ENCODE results near the gene TRIM63. TPM values are rescaled to one million over a fixed set of nuclear protein-coding genes. Genes with fewer than 3 reads are reported as not detected.

TRIM63 gene
- total RNA-seq, 1 donor from 2014 or later, result not detected

Other genes with a start within 250 kb of the TRIM63 start
- 30.0 and 31.9 TPM in 2 replicates for gene MTFR1L, start 247.7 kb downstream of the TRIM63 start, total RNA-seq
- 12.0 and 13.9 TPM in 2 replicates for gene AUNIP, start 208.2 kb downstream of the TRIM63 start, total RNA-seq
- 6.6 and 6.8 TPM in 2 replicates for gene PAQR7, start 191.9 kb downstream of the TRIM63 start, total RNA-seq
- gene STMN1, start 161.2 kb downstream of the TRIM63 start, total RNA-seq, result 247 and 255 TPM in 2 replicates
- 6.8 and 7.6 TPM in 2 replicates for gene PAFAH2, start 69.6 kb downstream of the TRIM63 start, total RNA-seq
- not detected in 2 replicates for gene EXTL1, start 45.9 kb downstream of the TRIM63 start, total RNA-seq
- not detected in 2 replicates for gene SLC30A2, start 21.5 kb downstream of the TRIM63 start, total RNA-seq
- gene PDIK1L, start 44.2 kb upstream of the TRIM63 start, total RNA-seq, result 15.8 and 18.7 TPM in 2 replicates
- 0.07 and 0.09 TPM in 2 replicates for gene FAM110D, start 91.4 kb upstream of the TRIM63 start, total RNA-seq
- gene C1orf232, start 101.3 kb upstream of the TRIM63 start, total RNA-seq, result not detected in 2 replicates
- gene ZNF593, start 102.3 kb upstream of the TRIM63 start, total RNA-seq, result 84.0 and 87.1 TPM in 2 replicates
- gene ZNF593OS, start 104.2 kb upstream of the TRIM63 start, total RNA-seq, result not detected in 2 replicates
- 4.0 and 6.2 TPM in 2 replicates for gene CNKSR1, start 109.9 kb upstream of the TRIM63 start, total RNA-seq
- not detected in 2 replicates for gene CATSPER4, start 123.0 kb upstream of the TRIM63 start, total RNA-seq
- 39.3 and 40.8 TPM in 2 replicates for gene CEP85, start 166.6 kb upstream of the TRIM63 start, total RNA-seq
- 463 and 474 TPM in 2 replicates for gene SH3BGRL3, start 212.5 kb upstream of the TRIM63 start, total RNA-seq
- gene UBXN11, start 239.0 kb upstream of the TRIM63 start, total RNA-seq, result 17.1 and 19.0 TPM in 2 replicates